Heart left ventricle (tissue), 16 donors: Measurements from ENCODE around the gene AGGF1. TPM values are rescaled to one million over a fixed set of nuclear protein-coding genes. Genes with fewer than 3 reads are reported as not detected.

Experiments used
- ATAC-seq, 4 donors: fragments of 200-7000 bp; cut with Tn5 transposase; one replicate each; pipeline ENCODE4 v1.9.1; 2020 to 2022; ENCODE audit warnings: moderate library complexity in 4 of 4, mild to moderate bottlenecking in 3 of 4, moderate number of reproducible peaks in 1 of 4
- DNase-seq, 5 donors: peaks; one replicate each; pipeline ENCODE4 v3.0.0-alpha.2; 2020
- H3K27ac ChIP-seq, 12 donors: fragments of 200-600 bp; sonication (generic) in 4 of 12; one replicate each; pipeline versions ENCODE4 v1.5.0 to v1.8.0; 2016 to 2022; ENCODE audit warnings: mild to moderate bottlenecking in 2 of 12
- H3K27me3 ChIP-seq, 9 donors: fragments of 200-600 bp; sonication (generic) in 2 of 9; one replicate each; pipeline versions ENCODE4 v1.5.1 to v1.8.0; 2016 to 2022; ENCODE audit warnings: mild to moderate bottlenecking in 3 of 9
- H3K36me3 ChIP-seq, 9 donors: fragments of 200-600 bp; sonication (generic) in 2 of 9; one replicate each; pipeline versions ENCODE4 v1.5.0 to v1.8.0; 2018 to 2022; ENCODE audit warnings: mild to moderate bottlenecking in 2 of 9
- H3K4me1 ChIP-seq, 12 donors: fragments of 200-600 bp; sonication (generic) in 4 of 12; one replicate each; pipeline versions ENCODE4 v1.5.0 to v1.8.0; 2016 to 2022; ENCODE audit warnings: mild to moderate bottlenecking in 3 of 12
- H3K4me3 ChIP-seq, 12 donors: fragments of 200-600 bp; sonication (generic) in 4 of 12; one replicate each; pipeline versions ENCODE4 v1.5.0 to v1.8.0; 2017 to 2022; ENCODE audit warnings: mild to moderate bottlenecking in 9 of 12, moderate library complexity in 4 of 12
- H3K9me3 ChIP-seq, 12 donors: fragments of 200-600 bp; sonication (generic) in 4 of 12; one replicate each; pipeline versions ENCODE4 v1.5.0 to v1.8.0; 2016 to 2022; ENCODE audit warnings: mild to moderate bottlenecking in 1 of 12
- CTCF ChIP-seq, 12 donors: fragments of 200-600 bp; sonication (generic) in 4 of 12; IDR thresholded peaks; one replicate each; pipeline versions ENCODE4 v1.5.0 to v1.8.0; 2018 to 2022; ENCODE audit warnings: antibody characterized with exemption in 12 of 12, mild to moderate bottlenecking in 5 of 12
- POLR2A ChIP-seq, 2 donors: fragments of 450-650 bp; IDR thresholded peaks; one replicate each; pipeline ENCODE4 v1.6.1; 2017; ENCODE audit warnings: antibody characterized with exemption in 2 of 2, mild to moderate bottlenecking in 2 of 2, moderate library complexity in 2 of 2
- WGBS, 4 donors: extraction: QIAGEN DNeasy Blood & Tissue Kit in 2 of 4; methylation state at CpG; one replicate each; pipeline versions ENCODE4 v1.1.5 to v1.1.7; 2013 to 2018; 5-methylcytosine and 5-hydroxymethylcytosine counted together
- intact Hi-C, 10 donors: fragments of 100-400 bp; cut with DNase I; formaldehyde crosslinking; loops; one replicate each; pipeline versions ENCODE4 v1.11.1 to v1.14.2; 2022
- long read RNA-seq, 3 donors: library from polyadenylated mRNA; unstranded; transcript quantifications; one replicate each; pipeline ENCODE4 v2.0.0, GENCODE V29; 2020 to 2021
- polyA plus RNA-seq, 2 donors: library from polyadenylated mRNA; stranded (reverse); fragments of 200-250 nt; gene quantifications; one replicate each; pipeline ENCODE4 v1.2.3, GENCODE V29; 2013
- total RNA-seq, 9 donors: library from RNA; depleted of rRNA in 2 of 9; stranded (reverse); fragments of >200 nt in 2 of 9; fragmentation: NEBNext Ultra II Directional in 3 of 9; extraction: Animal tissue kit (Norgen Biotek cat#: 25700) in 3 of 9; gene quantifications; one replicate each; pipeline versions ENCODE4 v1.1.0 to v1.2.4, GENCODE V29; 2016 to 2023
- donor health status: ischemic (EF 13 %, LVEDD 7.1; RV severe dilation, severe dysfunction).
- donor health status: healthy with polysubstance abuse.
- donor health status: DM: no; HTN: yes; CAD: no.
- donor health status: DM: no; HTN: no; CAD: no.
- donor health status: ischemic (EF 25% LVEDD 6.9; RV normal size, moderate dysfunction).
- donor health status: ischemic (EF 25% LVEDD 5.7; RV mildly dilated, moderate dysfunction).
- donor health status: healthy.
- donor health status: DM: yes; HTN: yes; CAD: no.
- donor health status: ischemic (EF 35%, LVEDD 5.7; RV mildly dilated, moderate dysfunction).
- donor health status: nonischemic (EF 11% LVEDD 7.7; RV severe dilation, severe dysfunction).
- donor health status: DM: yes; HTN: yes; CAD: no.
- donor health status: PGD.
- donor health status: ischemic (EF 29% LVEDD 5.4; RV normal size, mild dysfunction).
- donor health status: nonischemic (EF 23%, LVEDD 6.1; RV moderate dilation, normal function).

AGGF1 gene
- total RNA-seq = 10 to 100 TPM; 15.5 to 20.1 (median 16.7) TPM
- polyA plus RNA-seq = 10 to 100 TPM in 1 of 2 donors, 1 to 10 TPM in 1; 6.1 to 12.9 TPM
- long read RNA-seq, donor 1, full-length matches to known transcripts = 7 of 29 reads
- long read RNA-seq, donor 1, partial matches to known transcripts = 19 of 29 reads
- long read RNA-seq, donor 1, other reads (novel, unspliced or antisense) = 3 of 29 reads
- long read RNA-seq, donor 2, full-length matches to known transcripts = 23 of 112 reads
- long read RNA-seq, donor 2, partial matches to known transcripts = 85 of 112 reads
- long read RNA-seq, donor 2, other reads (novel, unspliced or antisense) = 4 of 112 reads
- long read RNA-seq, donor 3, full-length matches to known transcripts = 6 of 16 reads
- long read RNA-seq, donor 3, partial matches to known transcripts = 9 of 16 reads
- long read RNA-seq, donor 3, other reads (novel, unspliced or antisense) = 1 of 16 reads

- Histone ChIP-seq H3K27ac (peak within 1 kb of the TSS; percentile 77 to 98 (median 90)), H3K4me1 (peaks cover 0 to 30% (median 17%) of the 10 kb centered on the region in 12 donors), H3K36me3 (peaks cover 0 to 14% (median 8%) of the 10 kb centered on the region in 9 donors), H3K4me3 (peak within 1 kb of the TSS; percentile 82 to 100 (median 94)), H3K9me3 (peaks cover 0 to 14% (median 0%) of the 10 kb centered on the region in 12 donors), H3K27me3 (no peaks in the 10 kb centered on the region)
- 0 to 1% (median 1%) methylated on average over 39 to 82 of the region's 82 CpGs for WGBS, 4 donors
- DNase-seq (peak; percentile 94 to 97 (median 96)), ATAC-seq (peak; percentile 100)
- intact Hi-C loops = loop anchor here in 1 of 10 donors (10.0 kb wide), 1 partner anchor 316 kb away; the partner anchor contains the start of gene F2R
- peak in 1 of 2 donors; percentile 62 for TF ChIP-seq POLR2A (IDR thresholded peaks at IDR 0.05)
- TF ChIP-seq CTCF (IDR thresholded peaks at IDR 0.05) = no peak
These were observed at the start of gene AGGF1 for GRCh38 chr5:77030097-77031071. TSS of gene AGGF1 (plus strand) at chr5:77030404. CDS start at chr5:77030767, 363 bp downstream.

GRCh38 chr5:76980518-76981144 lies 49.6 kb upstream of the AGGF1 start:
- WGBS, 4 donors = 71 to 93% (median 85%) methylated on average over 8 of the region's 8 CpGs
- Histone ChIP-seq H3K27me3 (no peaks in the 10 kb centered on the region), H3K27ac (no peak overlapping the region), H3K4me1 (peaks cover 0 to 6% (median 0%) of the 10 kb centered on the region in 12 donors), H3K9me3 (no peaks in the 10 kb centered on the region), H3K4me3 (no peak overlapping the region), H3K36me3 (no peaks in the 10 kb centered on the region)
- DNase-seq = no peak
- intact Hi-C loops = no loop called here
- TF ChIP-seq CTCF (IDR thresholded peaks at IDR 0.05) (no peak), POLR2A (IDR thresholded peaks at IDR 0.05) (no peak)
- ATAC-seq = no peak

GRCh38 chr5:76982450-76982849 lies 47.8 kb upstream of the AGGF1 start:
- intact Hi-C loops = no loop called here
- Histone ChIP-seq H3K4me1 (peaks cover 0 to 6% (median 0%) of the 10 kb centered on the region in 12 donors), H3K9me3 (no peaks in the 10 kb centered on the region), H3K4me3 (no peak overlapping the region), H3K27me3 (no peaks in the 10 kb centered on the region), H3K36me3 (no peaks in the 10 kb centered on the region), H3K27ac (no peak overlapping the region)
- TF ChIP-seq CTCF (IDR thresholded peaks at IDR 0.05) (no peak), POLR2A (IDR thresholded peaks at IDR 0.05) (no peak)
- 86 to 90% (median 89%) methylated on average over 2 of the region's 2 CpGs for WGBS, 4 donors
- DNase-seq (no peak), ATAC-seq (no peak)
